Left ventricle myocardium inferior (tissue), 1 donor: ENCODE data around the gene TYK2. TPM values are rescaled to one million over a fixed set of nuclear protein-coding genes. Genes with fewer than 3 reads are reported as not detected.

Experiments
- DNase-seq: peaks from one replicate; pipeline ENCODE4 v3.0.0-alpha.2; 2020
- H3K27ac ChIP-seq: fragments of 200-600 bp; replicated peaks from 2 replicates; pipeline ENCODE4 v1.8.0; 2021
- H3K27me3 ChIP-seq: fragments of 200-600 bp; 2 replicates; pipeline ENCODE4 v1.8.0; 2021; ENCODE audit warnings: low read depth
- H3K36me3 ChIP-seq: fragments of 200-600 bp; 2 replicates; pipeline ENCODE4 v1.8.0; 2021
- H3K4me1 ChIP-seq: fragments of 200-600 bp; 2 replicates; pipeline ENCODE4 v1.8.0; 2021
- H3K4me3 ChIP-seq: fragments of 200-600 bp; 2 replicates; pipeline ENCODE4 v1.8.0; 2021; ENCODE audit warnings: mild to moderate bottlenecking, moderate library complexity
- H3K9me3 ChIP-seq: fragments of 200-600 bp; replicated peaks from 2 replicates; pipeline ENCODE4 v1.8.0; 2021
- intact Hi-C: fragments of 100-400 bp; cut with micrococcal nuclease; formaldehyde crosslinking; loops from one replicate; pipeline ENCODE4 v1.11.0; 2022
- total RNA-seq: library from RNA; stranded (reverse); fragmentation: NEBNext Ultra II Directional; extraction: Animal tissue kit (Norgen Biotek cat#: 25700); gene quantifications from one replicate; pipeline ENCODE4 v1.2.1, GENCODE V29; 2021
- TF ChIP-seq, protein P1 (sequence below): fragments of 200-600 bp; IDR thresholded peaks from 2 replicates; pipeline ENCODE4 v1.8.0; 2021; ENCODE audit warnings: antibody characterized with exemption, mild to moderate bottlenecking, borderline replicate concordance
- donor health status: DM: no; HTN: yes; CAD: no; lungs with severe emphysema.

The TYK2 gene
- total RNA-seq, 1 donor from 2014 or later, result 55.1 TPM

DNA sequence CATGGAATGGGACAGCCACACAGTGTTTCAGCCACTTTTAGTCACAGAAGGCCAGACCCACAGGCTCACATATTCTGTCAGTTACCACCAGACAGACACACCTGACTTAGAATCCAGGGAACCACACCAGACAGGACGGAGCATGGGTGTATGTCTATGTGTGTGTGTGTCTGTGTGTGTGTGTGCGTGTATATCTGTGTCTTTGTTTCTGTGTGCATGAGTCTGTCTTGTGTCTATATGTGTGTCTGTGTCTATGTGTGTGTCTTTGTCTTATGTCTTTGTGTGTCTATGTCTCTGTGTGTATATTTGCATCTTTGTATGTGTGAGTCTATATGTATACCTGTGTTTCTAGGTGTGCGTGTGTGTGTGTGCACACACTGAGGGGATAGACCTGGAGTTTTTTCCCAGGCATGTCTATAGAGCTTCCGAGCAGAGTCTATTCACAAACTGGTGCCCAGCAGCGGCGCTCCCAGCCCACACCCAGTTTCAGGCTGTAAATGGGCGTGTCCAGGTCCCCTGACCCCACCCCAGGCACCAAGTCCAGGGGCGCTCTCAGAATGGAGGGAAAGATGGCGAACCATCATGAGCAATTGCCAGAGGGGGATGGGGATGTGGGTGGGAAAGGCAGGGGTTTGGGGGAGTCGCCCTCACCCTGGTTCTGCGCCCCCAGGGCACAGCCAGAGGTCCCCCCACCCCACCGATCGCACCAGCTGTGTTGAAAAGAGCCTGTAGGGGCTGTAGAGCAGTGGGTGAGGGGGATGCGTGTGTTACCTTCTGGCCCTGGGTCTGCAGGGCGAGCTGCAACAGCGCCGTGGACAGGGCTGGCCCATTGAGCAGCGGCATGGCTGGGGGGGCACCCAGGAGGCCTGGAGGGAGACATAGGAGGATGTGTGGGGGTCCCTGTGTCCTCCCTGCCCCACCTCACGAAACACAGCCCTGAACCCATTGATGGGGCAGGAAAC, 58.2 kb downstream of the TYK2 start:
- Histone ChIP-seq H3K4me3 (no peak overlapping the region), H3K27me3 (no peaks in the 10 kb centered on the region), H3K27ac (no peak overlapping the region), H3K36me3 (peaks cover 99% of the 10 kb centered on the region), H3K9me3 (no peaks in the 10 kb centered on the region), H3K4me1 (no peaks in the 10 kb centered on the region)
- TF ChIP-seq, protein P1, sequence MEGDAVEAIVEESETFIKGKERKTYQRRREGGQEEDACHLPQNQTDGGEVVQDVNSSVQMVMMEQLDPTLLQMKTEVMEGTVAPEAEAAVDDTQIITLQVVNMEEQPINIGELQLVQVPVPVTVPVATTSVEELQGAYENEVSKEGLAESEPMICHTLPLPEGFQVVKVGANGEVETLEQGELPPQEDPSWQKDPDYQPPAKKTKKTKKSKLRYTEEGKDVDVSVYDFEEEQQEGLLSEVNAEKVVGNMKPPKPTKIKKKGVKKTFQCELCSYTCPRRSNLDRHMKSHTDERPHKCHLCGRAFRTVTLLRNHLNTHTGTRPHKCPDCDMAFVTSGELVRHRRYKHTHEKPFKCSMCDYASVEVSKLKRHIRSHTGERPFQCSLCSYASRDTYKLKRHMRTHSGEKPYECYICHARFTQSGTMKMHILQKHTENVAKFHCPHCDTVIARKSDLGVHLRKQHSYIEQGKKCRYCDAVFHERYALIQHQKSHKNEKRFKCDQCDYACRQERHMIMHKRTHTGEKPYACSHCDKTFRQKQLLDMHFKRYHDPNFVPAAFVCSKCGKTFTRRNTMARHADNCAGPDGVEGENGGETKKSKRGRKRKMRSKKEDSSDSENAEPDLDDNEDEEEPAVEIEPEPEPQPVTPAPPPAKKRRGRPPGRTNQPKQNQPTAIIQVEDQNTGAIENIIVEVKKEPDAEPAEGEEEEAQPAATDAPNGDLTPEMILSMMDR, result no peak
- intact Hi-C loops, result no loop called here
- DNase-seq, result no peak

DNA sequence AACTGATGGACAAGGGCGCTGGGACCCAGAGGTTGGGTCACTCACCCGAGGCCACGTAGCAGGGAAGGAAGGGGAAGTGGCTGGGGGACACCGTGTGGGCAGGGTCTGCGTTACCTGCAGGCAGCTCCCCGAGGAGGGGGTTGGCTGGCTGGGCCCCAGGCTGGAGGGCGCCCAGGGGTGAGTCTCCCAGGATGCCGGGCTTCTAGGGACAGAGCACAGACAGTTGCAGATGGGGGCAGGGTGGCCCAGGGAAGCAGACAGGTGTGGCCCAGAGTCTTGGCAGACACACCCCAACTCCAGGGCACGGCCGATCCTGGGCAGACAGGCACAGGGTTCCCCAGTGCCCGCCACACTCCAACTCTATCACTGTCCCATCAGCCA, 59.0 kb downstream of the TYK2 start:
- Histone ChIP-seq H3K9me3 (no peaks in the 10 kb centered on the region), H3K27me3 (no peaks in the 10 kb centered on the region), H3K4me3 (no peak overlapping the region), H3K4me1 (peaks cover 2% of the 10 kb centered on the region), H3K36me3 (peaks cover 99% of the 10 kb centered on the region), H3K27ac (no peak overlapping the region)
- TF ChIP-seq, protein P1, result no peak
- no peak for DNase-seq
- intact Hi-C loops, result no loop called here

DNA sequence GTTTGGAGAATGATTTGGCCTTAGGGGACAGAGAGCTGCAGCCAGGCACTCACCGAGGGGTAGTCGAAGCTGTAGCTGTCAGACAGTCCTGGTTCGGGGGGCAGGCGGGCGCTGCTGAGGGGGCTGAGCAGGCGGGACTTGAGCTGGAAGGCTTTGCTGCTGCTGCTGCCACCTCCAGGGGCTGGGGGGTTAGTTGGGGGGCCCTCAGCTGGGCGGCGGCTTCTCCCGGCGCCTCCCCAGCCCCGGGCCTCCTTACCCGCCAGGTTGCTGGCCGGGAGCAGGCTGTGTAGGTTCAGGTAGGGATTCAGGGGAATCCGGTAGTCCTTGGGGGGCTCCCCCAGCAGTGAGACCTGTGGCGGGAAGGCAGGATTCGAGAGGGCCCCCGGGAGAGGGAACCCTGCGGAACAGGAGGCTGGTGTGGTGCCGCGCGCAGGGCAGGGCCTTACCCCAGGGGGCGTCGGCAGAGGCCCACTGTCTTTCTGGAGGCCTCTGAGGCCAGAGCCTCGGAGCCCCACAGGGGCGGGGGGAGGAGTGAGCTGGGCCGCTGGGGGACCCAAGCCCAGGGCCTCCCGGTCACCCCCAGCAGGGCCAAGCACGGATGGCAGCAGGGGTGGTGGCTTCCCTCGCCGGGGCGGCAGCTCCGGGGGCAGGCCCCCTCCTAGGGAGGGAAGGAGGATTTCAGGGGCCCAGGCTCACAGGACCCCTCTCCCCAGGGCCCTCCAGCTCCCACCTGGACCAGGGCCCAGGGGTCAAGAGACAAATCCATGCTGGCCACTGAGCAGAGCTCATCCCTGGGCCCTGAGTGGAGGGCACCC, 59.6 kb downstream of the TYK2 start:
- Histone ChIP-seq H3K27ac (no peak overlapping the region), H3K4me3 (no peak overlapping the region), H3K27me3 (no peaks in the 10 kb centered on the region), H3K9me3 (no peaks in the 10 kb centered on the region), H3K4me1 (peaks cover 8% of the 10 kb centered on the region), H3K36me3 (peaks cover 93% of the 10 kb centered on the region)
- intact Hi-C loops, result no loop called here
- TF ChIP-seq, protein P1, result no peak
- DNase-seq, result no peak

DNA sequence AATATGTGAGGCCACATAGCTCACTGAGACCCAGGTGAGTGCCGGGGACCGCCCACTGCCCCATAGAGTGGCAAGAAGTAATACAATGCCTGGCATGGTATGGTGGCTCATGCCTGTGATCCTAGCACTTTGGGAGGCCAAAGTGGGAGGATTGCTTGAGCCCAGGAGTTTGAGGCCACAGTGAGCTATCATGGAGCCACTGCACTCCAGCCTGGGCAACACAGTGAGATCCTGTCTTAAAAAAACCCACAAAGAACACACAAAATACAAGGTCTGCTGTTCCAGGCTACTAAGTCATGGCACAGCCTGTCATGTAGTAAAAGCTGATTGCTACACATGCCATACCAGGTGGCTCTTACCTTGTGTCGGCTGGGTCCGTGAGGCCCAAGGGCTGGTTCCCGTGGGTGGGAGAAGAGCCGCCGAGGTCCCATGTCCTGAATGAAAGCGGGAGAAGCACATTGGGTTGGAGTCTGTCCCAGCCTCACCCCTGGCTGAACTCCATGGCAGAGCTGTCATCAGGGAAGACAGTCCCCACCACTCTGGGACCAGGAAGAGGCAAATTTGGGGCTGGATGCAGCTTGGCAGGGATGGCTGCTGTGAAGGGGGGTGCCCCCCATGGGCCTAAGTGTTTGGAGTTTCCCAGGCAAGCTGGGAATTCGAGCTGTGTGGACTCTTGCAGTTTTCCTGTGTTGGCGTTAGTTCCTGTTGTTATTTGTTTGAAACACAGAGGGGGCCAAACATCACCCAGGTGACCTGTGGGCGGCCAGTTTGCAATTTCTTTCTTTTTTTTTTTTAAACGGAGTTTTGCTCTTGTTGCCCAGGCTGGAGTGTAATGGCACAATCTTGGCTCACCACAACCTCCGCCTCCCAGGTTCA, 61.3 kb downstream of the TYK2 start:
- no peak for DNase-seq
- no peak overlapping the region for H3K4me3 ChIP-seq
- H3K27me3 ChIP-seq, result no peaks in the 10 kb centered on the region
- TF ChIP-seq, protein P1, result no peak
- H3K36me3 ChIP-seq, result peaks cover 76% of the 10 kb centered on the region
- peaks cover 19% of the 10 kb centered on the region for H3K4me1 ChIP-seq
- H3K27ac ChIP-seq, result no peak overlapping the region
- intact Hi-C loops, result no loop called here
- no peaks in the 10 kb centered on the region for H3K9me3 ChIP-seq

DNA sequence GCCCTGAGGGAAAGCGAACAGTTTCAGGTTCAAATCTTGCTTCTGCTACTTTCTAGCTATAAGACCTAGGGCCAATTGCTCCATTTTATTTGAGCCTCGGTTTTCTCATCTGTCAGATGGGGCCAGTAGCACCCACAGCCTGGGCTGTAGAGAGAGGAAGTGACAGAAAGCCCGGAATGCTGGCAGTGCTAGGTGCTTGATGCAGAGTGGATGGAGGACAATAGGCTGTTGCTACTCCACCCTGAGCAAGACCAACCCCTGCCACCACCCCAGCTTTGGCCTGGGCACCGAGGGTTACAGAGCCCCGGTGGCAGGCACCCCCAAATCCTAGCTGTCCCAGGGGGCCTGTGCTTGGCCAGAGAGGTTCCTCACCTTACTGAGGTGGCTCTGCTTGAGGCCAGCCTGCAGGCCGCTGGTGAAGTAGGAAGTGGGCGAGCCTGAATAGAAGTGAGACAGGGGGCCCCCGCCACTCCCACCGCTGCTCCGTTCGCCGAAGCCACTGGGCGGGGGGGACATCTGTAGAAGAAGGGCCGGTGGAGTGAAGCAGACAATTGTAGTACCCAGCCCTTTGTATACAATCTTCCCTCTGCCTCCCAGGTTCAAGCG, 62.4 kb downstream of the TYK2 start:
- H3K4me3 ChIP-seq, result no peak overlapping the region
- no peak overlapping the region for H3K27ac ChIP-seq
- no peaks in the 10 kb centered on the region for H3K9me3 ChIP-seq
- H3K36me3 ChIP-seq, result peaks cover 65% of the 10 kb centered on the region
- H3K4me1 ChIP-seq, result peaks cover 19% of the 10 kb centered on the region
- intact Hi-C loops, result no loop called here
- no peaks in the 10 kb centered on the region for H3K27me3 ChIP-seq
- TF ChIP-seq, protein P1, result no peak
- DNase-seq, result no peak
